HEK293T (cell line): Measurements from ENCODE around the gene TTC32.

Experiments used
- ELF4 ChIP-seq: fragments of 450-650 bp; IDR thresholded peaks from 2 replicates; pipeline ENCODE4 v1.6.1; 2017; ENCODE audit warnings: antibody characterized with exemption
- FOXA1 ChIP-seq: fragments of 450-650 bp; IDR thresholded peaks from 2 replicates; pipeline ENCODE4 v1.6.1; 2016; ENCODE audit warnings: mild to moderate bottlenecking
- FOXM1 ChIP-seq: fragments of 450-650 bp; IDR thresholded peaks from 2 replicates; pipeline ENCODE4 v1.6.1; 2017; ENCODE audit warnings: mild to moderate bottlenecking, borderline replicate concordance
- L3MBTL2 ChIP-seq: fragments of 450-650 bp; conservative IDR thresholded peaks from 2 replicates; pipeline ENCODE4 v1.6.1; 2016; ENCODE audit warnings: mild to moderate bottlenecking
- NFRKB ChIP-seq: fragments of 450-650 bp; IDR thresholded peaks from 2 replicates; pipeline ENCODE4 v1.6.1; 2016; ENCODE audit warnings: mild to moderate bottlenecking, moderate library complexity
- SP1 ChIP-seq: fragments of 450-650 bp; IDR thresholded peaks from 2 replicates; pipeline ENCODE4 v1.6.1; 2017
- SUZ12 ChIP-seq: fragments of 450-650 bp; IDR thresholded peaks from 2 replicates; pipeline ENCODE4 v1.6.1; 2016; ENCODE audit warnings: mild to moderate bottlenecking
- TARDBP ChIP-seq: fragments of 450-650 bp; IDR thresholded peaks from 2 replicates; pipeline ENCODE4 v1.6.1; 2016
- ZNF384 ChIP-seq: fragments of 450-650 bp; IDR thresholded peaks from 2 replicates; pipeline ENCODE4 v1.6.1; 2016

- TF ChIP-seq FOXM1 = no peak
- TF ChIP-seq SP1 = no peak
- no peak for TF ChIP-seq ELF4
- no peak for TF ChIP-seq SUZ12
- TF ChIP-seq NFRKB = no peak
- TF ChIP-seq ZNF384 = no peak
- no peak for TF ChIP-seq TARDBP
- no peak for TF ChIP-seq FOXA1
- no peak for TF ChIP-seq L3MBTL2
Observed at GRCh38 chr2:19911808-19912509, 10.2 kb upstream of the TTC32 start.
